HFFc6 (cell line): Measurements from ENCODE around the gene TDRKH. TPM values are rescaled to one million over a fixed set of nuclear protein-coding genes. Genes with fewer than 3 reads are reported as not detected.
A peak's percentile ranks its signal among the peaks of the same experiment; 100 is the strongest.

ENCODE experiments used
- DNase-seq: peaks from one replicate; pipeline ENCODE4 v3.0.0-alpha.2; 2018
- H3K27ac Mint-ChIP-seq: 2 replicates; pipeline ENCODE4 v1.8.0; 2020; ENCODE audit warnings: mild to moderate bottlenecking, mixed read lengths
- H3K27me3 Mint-ChIP-seq: 2 replicates; pipeline ENCODE4 v1.8.0; 2021; ENCODE audit warnings: mild to moderate bottlenecking, moderate library complexity, mixed read lengths; ENCODE audit not compliant: insufficient read depth
- H3K36me3 Mint-ChIP-seq: 2 replicates; pipeline ENCODE4 v1.8.0; 2021; ENCODE audit warnings: low read depth, mixed read lengths
- H3K4me1 Mint-ChIP-seq: 2 replicates; pipeline ENCODE4 v1.8.0; 2020; ENCODE audit warnings: low read depth, mixed read lengths
- H3K4me3 Mint-ChIP-seq: 2 replicates; pipeline ENCODE4 v1.8.0; 2020; ENCODE audit warnings: mild to moderate bottlenecking, moderate library complexity, mixed read lengths
- H3K9me3 Mint-ChIP-seq: 2 replicates; pipeline ENCODE4 v1.8.0; 2020; ENCODE audit warnings: mild to moderate bottlenecking, mixed read lengths
- CTCF ChIP-seq: fragments of 200-600 bp; sonication (generic); IDR thresholded peaks from 2 replicates; pipeline ENCODE4 v1.5.0; 2021; ENCODE audit warnings: antibody characterized with exemption, mild to moderate bottlenecking
- total RNA-seq, 6 experiments: library from RNA; stranded (reverse); fragmentation: NEBNext Ultra II Directional; extraction: Animal tissue kit (Norgen Biotek cat#: 25700); gene quantifications; 2 replicates in 1 of 6; 3 replicates in 5 of 6; pipeline ENCODE4 v1.2.3, GENCODE V29; 2021

The TDRKH gene
- total RNA-seq, 6 experiments from 2014 or later: 1.1 to 2.0 (median 1.5) TPM

- Mint-ChIP-seq H3K36me3 (no peaks in the 10 kb centered on the region), H3K27me3 (peaks cover 63% of the 10 kb centered on the region), H3K27ac (no peak overlapping the region), H3K4me1 (peaks cover 8% of the 10 kb centered on the region), H3K9me3 (no peaks in the 10 kb centered on the region), H3K4me3 (no peak overlapping the region)
- TF ChIP-seq CTCF: no peak
- DNase-seq: no peak
Measured at GRCh38 chr1:151801846-151802245, 11.5 kb upstream of the TDRKH start.

GRCh38 chr1:151801310-151801820, 11.1 kb upstream of the TDRKH start:
- peaks cover 62% of the 10 kb centered on the region for H3K27me3 Mint-ChIP-seq
- DNase-seq: no peak
- no peaks in the 10 kb centered on the region for H3K36me3 Mint-ChIP-seq
- H3K27ac Mint-ChIP-seq: no peak overlapping the region
- no peaks in the 10 kb centered on the region for H3K9me3 Mint-ChIP-seq
- H3K4me1 Mint-ChIP-seq: peaks cover 8% of the 10 kb centered on the region
- TF ChIP-seq CTCF: no peak
- no peak overlapping the region for H3K4me3 Mint-ChIP-seq

GRCh38 chr1:151800830-151801229, 10.5 kb upstream of the TDRKH start:
- Mint-ChIP-seq H3K4me1 (peaks cover 8% of the 10 kb centered on the region), H3K36me3 (no peaks in the 10 kb centered on the region), H3K9me3 (no peaks in the 10 kb centered on the region), H3K27me3 (peaks cover 61% of the 10 kb centered on the region), H3K27ac (no peak overlapping the region), H3K4me3 (no peak overlapping the region)
- DNase-seq: no peak
- no peak for TF ChIP-seq CTCF

DNA sequence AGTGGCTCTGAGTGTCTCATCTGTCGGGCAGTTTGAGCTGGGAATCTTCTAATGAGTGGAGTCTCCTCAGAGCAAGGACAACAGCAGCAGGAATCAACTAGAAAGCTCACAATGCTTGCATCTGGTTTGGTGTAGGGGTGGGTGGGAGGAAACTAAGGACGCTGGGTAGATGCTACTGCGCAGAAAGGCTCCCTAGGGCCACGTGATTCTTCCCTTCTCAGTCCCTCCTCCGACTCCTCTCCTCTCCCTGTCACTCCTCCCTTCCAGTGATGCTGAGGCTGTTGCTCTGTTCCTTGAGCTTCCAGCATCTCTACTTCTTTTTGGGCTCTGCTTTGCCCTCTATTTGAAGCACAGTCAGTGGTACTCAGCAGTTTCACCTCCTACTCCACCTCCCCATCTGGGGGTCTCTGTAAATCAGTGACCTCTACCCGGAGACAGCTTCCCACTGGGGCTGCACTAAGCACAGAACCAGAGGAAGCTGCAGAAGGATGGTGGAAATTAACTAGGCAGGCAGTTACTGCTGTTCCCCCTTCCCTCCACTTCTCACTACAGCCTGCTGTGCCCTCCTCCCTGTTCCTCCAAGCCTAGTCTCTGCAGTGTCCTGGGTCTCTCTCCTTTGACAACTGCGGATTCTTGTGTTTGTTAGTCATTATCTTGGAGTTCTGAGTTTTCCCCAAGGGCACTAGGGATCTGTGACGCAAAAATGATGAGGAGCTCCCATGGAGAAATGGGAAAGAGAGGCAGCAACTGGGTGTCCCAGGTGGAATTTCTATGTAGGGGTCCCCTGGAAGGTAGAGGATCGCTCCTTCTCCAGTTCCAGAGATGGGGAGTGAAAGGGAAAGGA, 9.1 kb upstream of the TDRKH start:
- Mint-ChIP-seq H3K4me1 (peaks cover 8% of the 10 kb centered on the region), H3K36me3 (no peaks in the 10 kb centered on the region), H3K9me3 (no peaks in the 10 kb centered on the region), H3K4me3 (no peak overlapping the region), H3K27ac (no peak overlapping the region), H3K27me3 (peaks cover 47% of the 10 kb centered on the region)
- peak; percentile 11 for DNase-seq
- no peak for TF ChIP-seq CTCF

GRCh38 chr1:151798571-151798970, 8.3 kb upstream of the TDRKH start:
- H3K27me3 Mint-ChIP-seq: peaks cover 39% of the 10 kb centered on the region
- peaks cover 8% of the 10 kb centered on the region for H3K4me1 Mint-ChIP-seq
- H3K4me3 Mint-ChIP-seq: no peak overlapping the region
- H3K9me3 Mint-ChIP-seq: no peaks in the 10 kb centered on the region
- no peak for TF ChIP-seq CTCF
- H3K36me3 Mint-ChIP-seq: no peaks in the 10 kb centered on the region
- H3K27ac Mint-ChIP-seq: no peak overlapping the region
- no peak for DNase-seq
